Effector CD4-positive, alpha-beta T cell (primary cell): ENCODE data around the gene GMPR2.
A peak's percentile ranks its signal among the peaks of the same experiment; 100 is the strongest.

Source experiments
- DNase-seq: peaks from one replicate; pipeline ENCODE4 v3.0.0-alpha.2; 2020

Gene GMPR2

DNA sequence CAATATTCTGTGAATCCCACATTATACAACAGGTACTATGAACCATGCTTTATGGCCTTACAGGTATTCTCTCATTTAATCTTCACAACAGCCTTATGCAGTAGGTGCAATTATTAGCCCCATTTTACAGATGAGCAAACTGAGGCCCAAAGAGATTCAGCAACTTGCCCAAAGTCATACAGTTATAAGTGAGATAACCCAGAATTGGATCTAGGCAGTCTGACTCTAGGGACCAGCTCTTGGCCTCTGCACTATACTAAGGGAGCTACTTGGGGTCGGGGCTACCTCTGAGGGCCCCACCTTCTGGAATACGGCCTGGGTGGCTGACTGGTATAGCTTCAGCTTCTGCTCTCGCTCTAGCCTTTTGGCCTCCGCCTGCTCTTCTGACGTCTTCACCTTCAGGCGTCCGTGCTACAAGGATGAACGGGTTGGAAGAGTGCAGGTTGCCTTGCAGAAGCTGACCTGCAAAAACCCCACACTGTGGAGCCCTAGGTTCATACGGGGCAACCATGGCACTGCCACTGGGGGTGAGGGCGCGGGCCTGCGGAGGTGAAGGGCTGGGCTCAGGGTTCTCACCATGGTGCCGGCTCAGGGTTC is 37.9 kb downstream of the GMPR2 start:
- no peak for DNase-seq

- DNase-seq = peak; percentile 87
These were observed 38.6 kb downstream of the GMPR2 start, which contains the start of gene RABGGTA for GRCh38 chr14:24271134-24271833. RABGGTA (minus strand) TSS chr14:24271597; CDS start chr14:24271115, 482 bp downstream.

DNA sequence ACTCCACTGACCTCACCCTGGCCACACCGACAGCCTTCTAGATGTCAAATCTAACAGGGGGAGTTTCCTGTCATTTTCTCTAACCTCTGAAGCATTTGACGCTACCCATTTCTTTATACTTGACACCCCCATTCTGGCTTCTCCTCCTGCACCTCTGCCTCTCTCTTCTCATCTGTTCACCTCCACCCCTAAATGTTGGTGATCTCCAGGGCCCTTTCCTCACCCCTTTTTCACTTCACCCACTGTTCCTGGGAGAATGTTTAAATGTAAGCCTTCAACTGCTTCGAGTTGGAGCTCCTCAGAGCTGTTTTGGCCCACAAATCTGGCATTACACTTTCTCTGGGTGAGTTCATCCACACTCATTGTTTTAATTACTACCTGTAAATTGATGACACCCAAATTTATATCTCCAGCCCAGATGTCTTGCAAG is 39.1 kb downstream of the GMPR2 start:
- no peak for DNase-seq

- no peak for DNase-seq
These were observed 39.7 kb downstream of the GMPR2 start for GRCh38 chr14:24272467-24272866.

GRCh38 chr14:24273422-24273998 is 40.8 kb downstream of the GMPR2 start:
- no peak for DNase-seq

DNA sequence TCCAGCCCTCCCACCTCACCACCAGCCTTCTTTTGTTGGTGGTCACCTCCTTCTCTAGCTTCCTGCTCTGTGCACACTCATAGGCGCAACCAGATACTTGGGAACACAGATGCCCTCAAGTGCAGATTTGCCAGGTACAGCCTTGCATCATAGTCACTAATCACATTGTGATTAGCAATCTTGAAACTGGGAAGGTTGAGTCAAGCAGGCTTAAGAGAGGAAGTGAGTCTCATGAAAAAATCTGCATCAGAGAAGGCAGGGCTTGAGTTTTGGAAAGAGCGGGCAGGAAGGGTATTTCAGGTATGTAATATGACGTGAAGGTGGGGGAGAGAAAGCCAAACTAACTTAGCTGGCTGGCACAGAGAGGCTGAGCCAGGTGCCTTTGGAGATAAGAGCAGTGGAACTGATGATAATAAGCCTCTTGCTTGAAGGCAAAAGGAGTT is 41.4 kb downstream of the GMPR2 start:
- DNase-seq = peak; percentile 19

DNA sequence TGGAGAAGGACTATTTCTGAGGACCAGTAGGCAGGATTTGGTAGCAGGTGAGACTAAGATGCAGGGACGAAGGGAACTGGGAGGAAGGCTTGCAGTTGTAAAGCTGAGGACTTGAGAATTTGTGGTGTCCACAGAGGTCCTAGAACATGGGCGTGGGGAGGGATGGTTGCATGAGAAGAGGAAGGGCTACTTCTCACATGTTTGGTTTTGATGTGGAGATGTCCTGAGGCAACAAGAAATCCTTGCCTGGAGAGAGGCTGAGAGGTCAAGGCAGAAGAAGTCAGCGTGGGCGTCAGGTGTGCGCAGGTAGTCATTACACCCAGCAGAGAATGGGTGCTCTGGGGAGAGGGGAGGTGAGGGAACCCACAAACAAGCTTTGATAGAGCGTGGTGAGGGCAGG is 44.3 kb downstream of the GMPR2 start:
- DNase-seq = no peak

GRCh38 chr14:24277606-24278321 is 45.0 kb downstream of the GMPR2 start:
- no peak for DNase-seq

- DNase-seq = no peak
These were observed 45.7 kb downstream of the GMPR2 start for GRCh38 chr14:24278424-24278823.

DNA sequence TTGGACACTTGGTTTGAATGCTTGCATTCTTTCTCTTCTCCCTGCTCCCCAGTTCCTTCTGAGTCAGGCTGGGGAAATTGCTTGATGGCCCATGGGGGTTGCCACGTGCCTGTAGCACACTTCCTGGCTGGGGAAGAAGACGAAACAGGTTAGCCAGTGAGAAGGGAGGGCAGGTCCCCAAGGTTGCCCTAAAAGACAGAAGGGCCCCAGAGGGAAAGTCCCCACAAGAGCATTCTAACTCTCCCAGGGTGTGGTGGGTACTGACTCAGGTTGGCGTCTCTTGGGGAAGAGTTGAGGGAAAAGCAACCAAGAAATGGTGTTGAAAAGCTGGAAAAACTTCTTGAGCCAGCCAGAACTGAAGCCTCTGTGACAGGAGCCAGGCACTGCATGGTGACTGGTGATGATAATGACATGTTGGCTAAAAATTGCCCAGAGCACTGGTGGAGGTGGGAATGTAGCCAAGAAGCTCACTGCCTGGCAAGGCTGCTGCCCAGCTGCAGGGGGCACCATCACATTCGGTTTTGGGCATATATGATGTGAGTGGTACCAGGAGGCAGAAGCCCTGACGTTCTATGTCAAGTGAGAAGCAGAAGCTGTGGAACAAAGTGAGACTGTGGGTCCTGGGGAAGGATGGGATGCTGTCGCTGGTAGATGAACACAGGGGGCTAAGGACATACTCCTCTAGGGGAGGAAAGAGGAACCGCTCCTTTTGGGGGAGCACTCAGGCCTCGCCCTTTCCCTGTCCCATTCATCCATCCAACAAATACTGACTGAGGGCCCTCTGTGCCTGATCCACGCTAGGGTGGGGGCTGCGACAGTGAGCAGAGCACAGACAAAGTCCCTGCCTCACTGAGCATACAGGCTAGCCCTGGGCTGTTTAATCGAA is 46.8 kb downstream of the GMPR2 start:
- DNase-seq = peak; percentile 15

GRCh38 chr14:24280797-24281460 is 48.2 kb downstream of the GMPR2 start:
- no peak for DNase-seq

DNA sequence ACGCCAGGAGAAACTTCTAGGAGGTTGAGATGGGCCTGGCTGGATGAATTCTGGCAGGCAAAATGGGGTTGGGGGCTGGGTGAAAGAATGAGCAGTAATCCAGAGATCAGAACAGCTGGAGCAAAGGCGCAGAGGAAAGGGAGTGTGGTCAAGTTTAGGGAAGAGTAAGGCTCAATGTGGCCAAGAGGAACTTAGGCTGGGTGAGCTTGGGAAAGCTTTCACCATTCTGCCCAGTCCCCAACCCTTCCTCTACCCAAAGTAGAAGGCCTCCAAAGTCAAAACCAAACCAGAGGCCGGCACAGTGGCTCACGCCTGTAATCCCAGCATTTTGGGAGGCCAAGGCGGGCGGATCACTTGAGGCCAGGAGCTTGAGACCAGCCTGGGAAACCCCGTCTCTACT is 48.9 kb downstream of the GMPR2 start:
- no peak for DNase-seq

GRCh38 chr14:24282736-24283135 is 50.0 kb downstream of the GMPR2 start:
- DNase-seq = no peak

DNA sequence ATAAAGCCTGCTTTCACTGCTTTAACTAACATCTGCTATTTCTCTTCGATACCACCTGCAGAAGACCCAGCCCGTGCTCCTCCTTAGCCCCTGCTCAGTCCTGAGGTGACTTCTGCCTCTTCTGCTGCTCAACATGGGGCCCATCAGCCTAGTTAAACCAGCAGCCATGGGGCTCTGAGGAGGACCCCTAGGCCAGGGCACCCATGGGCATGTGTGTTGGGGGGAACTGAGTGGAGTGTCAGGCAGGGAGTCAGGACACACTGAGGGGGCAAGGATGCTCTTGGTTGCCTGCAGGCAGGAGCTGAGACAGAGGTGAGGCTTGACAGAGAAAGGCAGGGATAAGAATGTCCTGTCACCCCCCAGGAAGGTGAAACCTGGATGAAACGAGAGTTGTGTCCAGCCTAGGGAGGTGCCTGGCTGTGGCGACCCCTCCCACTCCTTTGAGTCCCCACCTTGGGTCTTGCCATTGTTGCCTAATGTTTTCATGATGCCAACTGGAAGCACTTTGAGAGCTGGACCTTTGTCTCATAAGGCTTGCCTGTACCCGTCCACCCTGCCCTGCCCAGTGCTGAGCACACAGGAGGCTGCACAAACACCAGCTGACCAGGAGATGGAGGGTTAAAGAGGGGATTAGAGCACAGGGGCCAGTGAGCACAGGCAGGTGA is 51.2 kb downstream of the GMPR2 start:
- no peak for DNase-seq

DNA sequence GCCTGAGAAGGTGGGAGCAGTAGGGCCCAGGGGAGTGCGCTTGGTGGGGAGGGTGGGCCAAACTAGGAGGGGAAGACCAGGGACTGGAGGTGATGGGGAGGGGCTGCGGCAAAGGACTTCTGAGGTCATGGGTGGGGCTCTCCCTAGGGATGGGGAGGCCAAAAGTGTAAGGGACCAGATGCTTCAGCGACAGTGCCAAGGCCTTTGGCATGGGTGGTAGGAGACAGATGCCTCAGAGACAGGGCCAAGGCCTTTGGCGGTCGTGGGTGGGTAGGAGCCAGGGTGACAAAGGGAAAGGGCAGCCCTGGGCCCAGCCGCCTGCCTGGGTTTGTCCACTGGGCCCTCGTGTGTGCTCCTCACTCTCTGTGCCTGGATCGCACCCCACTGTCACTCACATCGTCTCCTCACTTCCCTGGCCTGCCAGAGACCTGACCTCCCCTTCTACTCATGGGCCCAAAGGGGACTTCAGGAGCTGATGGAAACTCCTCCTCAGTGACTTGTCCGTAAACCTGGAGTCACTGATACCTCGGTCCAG is 51.8 kb downstream of the GMPR2 start:
- DNase-seq = no peak

- DNase-seq = no peak
These were observed 52.6 kb downstream of the GMPR2 start for GRCh38 chr14:24285351-24285750.

GRCh38 chr14:24286996-24287395 is 54.3 kb downstream of the GMPR2 start:
- no peak for DNase-seq
